IMR-90 (cell line): ENCODE results near the gene ADCY9. TPM values are rescaled to one million over a fixed set of nuclear protein-coding genes. Genes with fewer than 3 reads are reported as not detected.

Source experiments
- ATAC-seq: fragments of 200-7000 bp; cut with Tn5 transposase; 2 replicates; pipeline ENCODE4 v1.9.1; 2020; ENCODE audit warnings: low read depth, mild to moderate bottlenecking, moderate library complexity
- BruUV-seq: library from RNA; stranded (reverse); fragments of 400-500 nt; replicated peaks from 2 replicates; lab custom pipeline; 2021; lab: Mats Ljungman, UMichigan
- CTCF ChIA-PET: fragments of 300-600 bp; formaldehyde crosslinking; extraction: SDS; loops from one replicate; lab custom pipeline; 2021; ENCODE audit warnings: antibody characterized with exemption; lab: Yijun Ruan, JAX
- POLR2A ChIA-PET: fragments of 300-600 bp; sonication (Branson Sonifier 250); formaldehyde crosslinking; loops from one replicate; lab custom pipeline; 2022; ENCODE audit warnings: antibody characterized with exemption; ENCODE audit not compliant: unreplicated experiment; lab: Charles Lee
- DNase-seq: peaks from one replicate; pipeline ENCODE4 v3.0.0; 2013
- H2AFZ ChIP-seq: replicated peaks from 2 replicates; pipeline ENCODE3; 2013; ENCODE audit warnings: low read length, mild to moderate bottlenecking; ENCODE audit not compliant: poor library complexity
- H2AK5ac ChIP-seq: 2 replicates; pipeline ENCODE4 v1.6.1; 2013; ENCODE audit warnings: low read depth, low read length, inconsistent platforms
- H2AK9ac ChIP-seq: replicated peaks from 2 replicates; pipeline ENCODE3; 2013; ENCODE audit warnings: mild to moderate bottlenecking, low read depth, low read length, moderate library complexity; ENCODE audit not compliant: poor library complexity
- H2BK120ac ChIP-seq: 2 replicates; pipeline ENCODE4 v1.6.1; 2013; ENCODE audit warnings: low read depth, low read length, inconsistent platforms
- H2BK15ac ChIP-seq: 3 replicates; pipeline ENCODE4 v1.6.1; 2013; ENCODE audit warnings: low read depth, low read length, inconsistent platforms
- H2BK20ac ChIP-seq: 2 replicates; pipeline ENCODE4 v1.6.1; 2013; ENCODE audit warnings: low read depth, mild to moderate bottlenecking, inconsistent platforms, low read length, moderate library complexity
- H2BK5ac ChIP-seq: 2 replicates; pipeline ENCODE4 v1.6.1; 2013; ENCODE audit warnings: mild to moderate bottlenecking, low read depth, low read length, inconsistent platforms; ENCODE audit not compliant: poor library complexity, severe bottlenecking
- H3K14ac ChIP-seq: replicated peaks from 2 replicates; pipeline ENCODE4 v1.6.1; 2013; ENCODE audit warnings: low read depth, low read length, inconsistent platforms
- H3K18ac ChIP-seq: 2 replicates; pipeline ENCODE4 v1.6.1; 2013; ENCODE audit warnings: low read depth, low read length, control low read depth
- H3K23ac ChIP-seq: 2 replicates; pipeline ENCODE4 v1.6.1; 2013; ENCODE audit warnings: low read depth, low read length, inconsistent platforms
- H3K27ac ChIP-seq: 2 replicates; pipeline ENCODE4 v1.5.1; 2013; ENCODE audit warnings: mild to moderate bottlenecking, control low read depth, low read length; ENCODE audit not compliant: insufficient read depth
- H3K27me3 ChIP-seq: 2 replicates; pipeline ENCODE4 v1.6.1; 2013; ENCODE audit warnings: low read length; ENCODE audit not compliant: control insufficient read depth, insufficient read depth
- H3K36me3 ChIP-seq: 2 replicates; pipeline ENCODE4 v1.6.1; 2013; ENCODE audit warnings: low read length, mixed read lengths; ENCODE audit not compliant: control insufficient read depth, insufficient read depth
- H3K4ac ChIP-seq: 2 replicates; pipeline ENCODE4 v1.6.1; 2013; ENCODE audit warnings: low read depth, low read length, inconsistent platforms
- H3K4me1 ChIP-seq: 2 replicates; pipeline ENCODE4 v1.6.1; 2013; ENCODE audit warnings: low read length, mixed read lengths; ENCODE audit not compliant: control insufficient read depth, insufficient read depth
- H3K4me2 ChIP-seq: 2 replicates; pipeline ENCODE4 v1.6.1; 2013; ENCODE audit warnings: low read depth, mild to moderate bottlenecking, control low read depth, low read length, moderate library complexity
- H3K4me3 ChIP-seq: 2 replicates; pipeline ENCODE4 v1.5.1; 2013; ENCODE audit warnings: low read depth, mild to moderate bottlenecking, control low read depth, low read length, moderate library complexity; ENCODE audit not compliant: insufficient read depth
- H3K56ac ChIP-seq: 2 replicates; pipeline ENCODE4 v1.6.1; 2013; ENCODE audit warnings: low read length, inconsistent platforms; ENCODE audit not compliant: insufficient read depth; ENCODE audit errors: extremely low read depth
- H3K79me1 ChIP-seq, 2 experiments: 2 replicates each; pipeline ENCODE4 v1.6.1; 2013; ENCODE audit warnings: low read length in 2 of 2, inconsistent platforms in 1 of 2, low read depth in 1 of 2
- H3K9ac ChIP-seq: 2 replicates; pipeline ENCODE4 v1.6.1; 2013; ENCODE audit warnings: low read depth, low read length, control low read depth
- H3K9me1 ChIP-seq: 2 replicates; pipeline ENCODE4 v1.6.1; 2013; ENCODE audit warnings: low read length, inconsistent platforms; ENCODE audit not compliant: insufficient read depth
- H3K9me3 ChIP-seq: 2 replicates; pipeline ENCODE4 v1.6.1; 2013; ENCODE audit warnings: low read length; ENCODE audit not compliant: control insufficient read depth, insufficient read depth
- H4K20me1 ChIP-seq: 2 replicates; pipeline ENCODE4 v1.6.1; 2013; ENCODE audit warnings: low read length, inconsistent platforms; ENCODE audit not compliant: insufficient read depth
- H4K5ac ChIP-seq: 2 replicates; pipeline ENCODE4 v1.6.1; 2013; ENCODE audit warnings: mild to moderate bottlenecking, low read depth, low read length, control low read depth
- H4K8ac ChIP-seq, 2 experiments: 2 replicates each; pipeline ENCODE4 v1.6.1; 2013; ENCODE audit warnings: low read depth in 2 of 2, low read length in 2 of 2, control low read depth in 1 of 2, inconsistent platforms in 1 of 2
- H4K91ac ChIP-seq: 2 replicates; pipeline ENCODE4 v1.6.1; 2013; ENCODE audit warnings: low read depth, low read length, inconsistent platforms; ENCODE audit not compliant: insufficient read depth
- BHLHE40 ChIP-seq: fragments of 150-350 bp; IDR thresholded peaks from 2 replicates; pipeline ENCODE4 v1.6.1; 2016; ENCODE audit warnings: mild to moderate bottlenecking, low read depth, low read length
- CEBPB ChIP-seq: IDR thresholded peaks from 2 replicates; pipeline ENCODE4 v1.6.1; 2012; ENCODE audit warnings: low read depth, low read length, improper control_type of control experiment
- CHD1 ChIP-seq: IDR thresholded peaks from 2 replicates; pipeline ENCODE4 v1.6.1; 2012; ENCODE audit warnings: low read depth, low read length, improper control_type of control experiment
- CTCF ChIP-seq: conservative IDR thresholded peaks from 2 replicates; pipeline ENCODE4 v1.5.1; 2012; ENCODE audit warnings: mild to moderate bottlenecking, low read depth, low read length, improper control_type of control experiment
- ELK1 ChIP-seq: fragments of 150-350 bp; IDR thresholded peaks from 2 replicates; pipeline ENCODE4 v1.6.1; 2016; ENCODE audit warnings: low read depth, mild to moderate bottlenecking, low read length, moderate library complexity, borderline replicate concordance
- FOS ChIP-seq: fragments of 150-350 bp; IDR thresholded peaks from 2 replicates; pipeline ENCODE4 v1.6.1; 2016; ENCODE audit warnings: low read depth, low read length
- MAZ ChIP-seq: IDR thresholded peaks from 2 replicates; pipeline ENCODE4 v1.6.1; 2012; ENCODE audit warnings: low read depth, mild to moderate bottlenecking, low read length, improper control_type of control experiment, moderate library complexity, borderline replicate concordance
- MXI1 ChIP-seq: IDR thresholded peaks from 2 replicates; pipeline ENCODE4 v1.6.1; 2012; ENCODE audit warnings: low read depth, mild to moderate bottlenecking, low read length, moderate library complexity, borderline replicate concordance
- NFE2L2 ChIP-seq: fragments of 150-350 bp; IDR thresholded peaks from 2 replicates; pipeline ENCODE4 v1.6.1; 2016; ENCODE audit warnings: low read depth, mild to moderate bottlenecking, low read length
- POLR2A ChIP-seq: IDR thresholded peaks from 2 replicates; pipeline ENCODE4 v1.6.1; 2012; ENCODE audit warnings: mild to moderate bottlenecking, low read depth, low read length
- RAD21 ChIP-seq: IDR thresholded peaks from 2 replicates; pipeline ENCODE4 v1.6.1; 2012; ENCODE audit warnings: low read length, improper control_type of control experiment
- RCOR1 ChIP-seq: IDR thresholded peaks from 2 replicates; pipeline ENCODE4 v1.6.1; 2012; ENCODE audit warnings: mild to moderate bottlenecking, low read length, improper control_type of control experiment; ENCODE audit not compliant: insufficient replicate concordance
- RFX5 ChIP-seq: IDR thresholded peaks from 2 replicates; pipeline ENCODE4 v1.8.0; 2012; ENCODE audit warnings: low read depth, mild to moderate bottlenecking, low read length, moderate library complexity
- SMC3 ChIP-seq: fragments of 150-350 bp; IDR thresholded peaks from 2 replicates; pipeline ENCODE4 v1.6.1; 2016; ENCODE audit warnings: low read depth, mild to moderate bottlenecking, antibody characterized with exemption, low read length, moderate library complexity
- USF2 ChIP-seq: fragments of 150-350 bp; IDR thresholded peaks from 2 replicates; pipeline ENCODE4 v1.6.1; 2017; ENCODE audit warnings: mild to moderate bottlenecking, antibody characterized with exemption, low read length, low read depth
- WGBS, 2 experiments: methylation state at CpG; one replicate each; pipeline versions ENCODE4 v1.1.5 to v1.1.7; 2013; ENCODE audit warnings: missing lambda C conversion rate in 2 of 2; ENCODE audit not compliant: insufficient read length in 1 of 2; ENCODE audit errors: extremely low coverage in 2 of 2; 5-methylcytosine and 5-hydroxymethylcytosine counted together
- dilution Hi-C: fragments of 300-500 bp; cut with HindIII; formaldehyde crosslinking; loops from one replicate; pipeline ENCODE4 v1.14.3; 2018; ENCODE audit warnings: low sequenced_read_pairs; ENCODE audit not compliant: unreplicated experiment
- in situ Hi-C: fragments of 300-500 bp; cut with MboI; formaldehyde crosslinking; loops from 3 replicates; pipeline ENCODE4 v1.14.3; 2019; ENCODE audit warnings: low sequenced_read_pairs, inconsistent platforms, mixed read lengths
- intact Hi-C: fragments of 100-400 bp; cut with micrococcal nuclease; formaldehyde crosslinking; loops from 2 replicates; pipeline ENCODE4 v1.10.0; 2022
- polyA plus RNA-seq, 3 experiments: library from polyadenylated mRNA; depleted of rRNA; stranded (reverse); fragments of >200 nt; gene quantifications; 2 replicates each; pipeline ENCODE4 v1.2.3, GENCODE V29; 2012; ENCODE audit warnings: low replicate concordance in 1 of 3
- total RNA-seq: library from RNA; depleted of rRNA; stranded (reverse); fragments of >200 nt; gene quantifications from 2 replicates; pipeline ENCODE4 v1.2.3, GENCODE V29; 2012

Gene ADCY9
- total and polyA plus RNA-seq, 2 of the 4 experiments (the other 2 are of a cell fraction), result 5.4 to 12.5 TPM

GRCh38 chr16:4124535-4125294 is 8.5 kb upstream of the ADCY9 start:
- Histone ChIP-seq H2AFZ (no peak overlapping the region), H4K8ac (no peak overlapping the region), H3K18ac (no peak overlapping the region), H3K27me3 (no peaks in the 10 kb centered on the region), H3K23ac (no peak overlapping the region), H3K4me2 (no peak overlapping the region), H3K14ac (no peak overlapping the region), H3K9me3 (no peaks in the 10 kb centered on the region), H2AK9ac (no peak overlapping the region), H2BK120ac (peak overlapping the region; percentile 39), H3K9ac (no peak overlapping the region), H2AK5ac (peak overlapping the region; percentile 44; the same call in 1 of the 2 replicates), H3K4me3 (no peak overlapping the region), H3K27ac (no peak overlapping the region), H3K4ac (peak overlapping the region; percentile 62), H2BK5ac (no peak overlapping the region), H3K4me1 (peaks cover 5% of the 10 kb centered on the region; the same call in 1 of the 2 replicates), H3K9me1 (peaks cover 8% of the 10 kb centered on the region), H4K91ac (no peak overlapping the region), H3K56ac (no peak overlapping the region), H3K79me1 (no peaks in the 10 kb centered on the region), H3K36me3 (no peaks in the 10 kb centered on the region), H2BK15ac (no peak overlapping the region; the same call in 2 of the 3 replicates), H4K20me1 (no peaks in the 10 kb centered on the region), H2BK20ac (peak overlapping the region; percentile 14), H4K5ac (no peak overlapping the region)
- no TSS peak for BruUV-seq
- CTCF ChIA-PET, result no interaction called here
- POLR2A ChIA-PET, result no interaction called here
- DNase-seq (no peak), ATAC-seq (no peak)
- intact Hi-C loops (no loop called here), dilution Hi-C loops (no loop called here), in situ Hi-C loops (no loop called here)
- WGBS, 2 experiments, result 84% methylated on average over 5 of the region's 12 CpGs; no CpG with 5 or more reads in 1 of the 2 experiments
- TF ChIP-seq CEBPB (no peak), USF2 (no peak), ELK1 (no peak), SMC3 (no peak), RFX5 (no peak), RAD21 (no peak), MAZ (no peak), BHLHE40 (no peak), NFE2L2 (no peak), CTCF (no peak), MXI1 (no peak), RCOR1 (no peak), CHD1 (no peak), FOS (no peak), POLR2A (no peak)
